ENCODE results near the gene PCK1.

GRCh38 chr20:57608516-57608915 lies 47.6 kb downstream of the PCK1 start:
- TF ChIP-seq EZH2phosphoT487 (IDR thresholded peaks at IDR 0.05; ENCODE audit: insufficient read depth, low read depth), result no peak
- no peak for TF ChIP-seq EZH2 (IDR thresholded peaks at IDR 0.05; ENCODE audit: insufficient read depth, poor library complexity, severe bottlenecking)

Data from GM23248 (cell line).